Skin epidermis (tissue), 12 donors: Measurements from ENCODE around the gene RELL1.

Source experiments
- H3K27ac ChIP-seq, 21 experiments: fragments of 200-600 bp; sonication (generic) in 11 of 21; one replicate each; pipeline ENCODE4 v1.5.0; 2020; ENCODE audit warnings: mild to moderate bottlenecking in 3 of 21, inconsistent platforms in 2 of 21, moderate library complexity in 2 of 21
- H3K4me3 ChIP-seq, 7 experiments: fragments of 200-600 bp; sonication (generic) in 2 of 7; one replicate each; pipeline ENCODE4 v1.5.0; 2020; ENCODE audit warnings: inconsistent platforms in 2 of 7, mild to moderate bottlenecking in 2 of 7, moderate library complexity in 1 of 7

The RELL1 gene

DNA sequence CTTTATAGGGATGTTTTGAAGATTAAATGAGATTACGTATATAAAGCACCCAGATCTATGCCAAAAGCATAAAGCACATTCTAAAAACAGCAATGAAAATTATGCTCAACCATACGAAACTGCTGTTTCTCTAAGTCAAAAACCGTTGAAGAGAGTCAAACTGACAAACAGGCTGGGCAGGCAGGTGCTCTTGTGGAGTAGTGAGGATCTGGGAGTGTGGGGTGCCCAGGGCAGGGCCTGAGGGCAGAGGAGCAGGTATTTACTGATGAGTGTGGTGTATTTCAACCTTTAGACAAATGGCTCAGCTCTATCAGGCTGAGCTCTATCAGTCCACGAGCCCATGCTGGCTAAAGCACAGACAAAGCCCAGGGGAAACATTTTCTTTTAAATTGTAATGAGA, 40.4 kb downstream of the RELL1 start:
- Histone ChIP-seq H3K4me3 (no peak overlapping the region), H3K27ac (peak overlapping the region in 1 of 21 experiments; percentile 44)

DNA sequence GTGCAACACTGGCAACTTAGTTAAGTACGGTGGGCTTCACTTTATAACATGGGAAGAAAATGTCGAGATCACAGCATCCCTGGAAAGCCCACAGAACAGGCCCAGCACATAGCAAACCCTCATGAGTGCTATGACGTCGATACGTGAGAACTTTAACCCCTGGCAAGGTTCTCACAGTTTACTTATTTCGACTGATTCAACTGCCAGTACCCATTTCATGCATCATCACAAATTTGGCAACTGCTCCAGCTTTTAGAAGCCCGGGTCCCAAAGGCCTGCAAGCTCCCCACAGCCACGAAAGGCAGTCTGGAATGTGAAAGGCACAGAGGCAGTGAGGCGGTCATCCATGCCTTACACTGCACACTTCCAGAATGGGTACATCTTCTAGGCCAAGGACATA, 41.2 kb downstream of the RELL1 start:
- Histone ChIP-seq H3K27ac (no peak overlapping the region), H3K4me3 (no peak overlapping the region)

DNA sequence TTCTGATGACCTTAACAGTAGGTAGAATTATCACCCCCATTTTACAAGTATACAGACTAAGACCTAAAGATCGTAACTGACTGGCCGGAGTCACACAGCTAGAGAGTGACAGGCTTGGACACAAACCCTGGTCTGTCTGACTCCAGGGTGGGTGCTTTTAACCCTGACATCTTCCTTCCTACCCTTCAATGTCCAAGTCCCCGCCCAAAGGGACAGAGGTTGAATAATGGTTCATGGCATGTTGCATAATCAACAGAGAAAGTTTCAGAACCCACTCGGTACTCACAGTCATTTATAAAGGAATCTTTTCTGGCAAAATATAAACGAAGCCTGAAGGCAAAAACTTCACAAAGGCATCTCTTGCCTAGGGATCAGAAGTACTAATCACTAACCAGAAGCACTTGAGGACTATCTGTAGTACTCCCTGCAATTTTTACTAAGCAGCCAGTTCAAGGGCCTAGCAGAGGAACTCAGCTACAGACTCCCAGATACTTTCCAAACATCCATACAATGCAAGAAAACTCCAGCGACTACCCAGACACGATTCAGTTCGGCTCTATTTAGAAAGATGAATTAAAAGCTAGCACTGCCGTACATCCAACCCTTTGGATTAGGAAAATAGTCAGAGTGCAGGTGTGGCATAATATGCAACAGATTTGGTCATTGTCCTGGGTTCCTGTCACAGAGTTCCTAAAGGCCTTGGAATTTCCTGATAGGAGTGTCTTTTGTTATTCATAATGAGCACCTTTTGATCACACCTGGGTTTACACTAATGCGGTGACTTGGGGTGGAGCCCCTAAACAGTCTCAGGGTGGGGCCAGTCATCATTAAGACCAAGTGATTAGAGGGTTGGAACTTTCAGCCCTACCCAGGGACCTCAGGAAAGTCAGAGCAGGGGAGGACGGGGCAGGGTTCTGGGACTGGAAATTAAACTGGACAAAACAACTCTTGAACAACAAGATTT, 44.0 kb downstream of the RELL1 start:
- peak overlapping the region in 1 of 21 experiments; percentile 21 for H3K27ac ChIP-seq
- H3K4me3 ChIP-seq, result no peak overlapping the region

DNA sequence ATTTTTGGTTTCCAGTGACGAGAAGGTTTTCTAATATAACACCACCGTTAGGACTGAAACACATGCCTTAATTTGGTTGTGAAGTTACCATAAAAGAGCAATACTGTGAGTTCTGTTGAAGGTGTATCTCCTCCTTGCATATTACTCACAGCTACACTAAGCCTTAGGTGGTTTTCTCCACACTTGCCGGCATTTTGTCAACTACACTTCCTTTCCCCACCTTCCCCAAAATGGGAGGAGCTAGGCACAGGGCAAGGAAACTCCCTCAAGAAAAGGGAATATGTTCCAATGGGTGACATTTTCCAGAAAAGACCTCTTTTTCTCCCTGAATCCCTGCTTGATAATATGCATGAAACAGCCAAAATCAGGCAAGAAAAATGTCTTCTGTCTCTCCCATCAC, 44.8 kb downstream of the RELL1 start:
- Histone ChIP-seq H3K27ac (no peak overlapping the region), H3K4me3 (no peak overlapping the region)

DNA sequence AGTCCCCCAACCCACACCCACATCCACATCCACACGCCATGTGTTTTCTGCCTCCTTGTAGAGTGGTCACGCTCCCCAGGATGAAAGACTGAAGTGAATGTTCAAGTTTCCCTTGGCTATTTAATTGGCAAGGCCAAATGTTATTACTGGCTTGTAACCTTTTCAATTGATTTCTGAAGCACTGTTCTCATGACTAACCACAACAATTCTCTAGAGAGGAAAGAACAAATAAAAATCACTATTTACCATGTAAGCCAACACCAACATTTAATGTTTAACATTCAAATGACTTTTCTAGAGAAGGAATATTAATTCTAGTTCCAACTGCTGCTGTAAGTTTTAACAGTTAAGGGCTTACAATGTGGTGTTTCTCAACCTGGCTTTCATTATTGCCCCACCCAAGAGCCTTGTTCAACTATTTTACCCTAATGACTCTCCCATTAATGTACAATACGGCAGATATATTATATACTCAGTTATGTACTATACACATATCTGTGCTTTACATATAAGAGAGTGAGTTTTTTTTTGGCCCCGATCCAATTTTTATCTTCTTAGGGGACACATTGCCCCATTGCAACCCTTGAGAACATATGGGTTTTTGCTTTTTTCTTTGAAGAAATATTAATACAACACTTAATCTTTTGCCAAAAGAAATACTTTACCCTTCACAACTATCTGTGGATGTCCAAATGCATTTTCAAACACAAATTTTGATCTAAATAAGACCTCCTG, 46.5 kb downstream of the RELL1 start:
- Histone ChIP-seq H3K4me3 (no peak overlapping the region), H3K27ac (no peak overlapping the region)

DNA sequence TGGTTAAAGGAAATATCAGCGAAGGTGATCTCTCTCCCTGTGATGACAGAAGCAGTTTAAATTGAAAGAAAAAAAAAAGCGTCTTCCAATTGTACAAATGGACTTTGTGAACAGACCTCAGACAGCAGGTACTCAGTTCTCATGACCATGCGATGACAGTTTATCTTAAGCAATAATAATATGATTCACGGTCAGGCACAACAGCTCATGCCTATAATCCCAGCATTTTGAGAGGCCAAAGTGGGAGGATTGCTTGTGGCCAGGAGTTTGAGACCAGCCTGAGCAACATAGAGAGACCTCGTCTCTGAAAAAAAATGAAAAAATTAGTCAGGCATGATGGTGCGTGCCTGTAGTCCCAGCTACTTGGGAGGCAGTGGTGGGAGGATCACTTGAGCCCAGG, 51.0 kb downstream of the RELL1 start:
- H3K27ac ChIP-seq, result no peak overlapping the region

DNA sequence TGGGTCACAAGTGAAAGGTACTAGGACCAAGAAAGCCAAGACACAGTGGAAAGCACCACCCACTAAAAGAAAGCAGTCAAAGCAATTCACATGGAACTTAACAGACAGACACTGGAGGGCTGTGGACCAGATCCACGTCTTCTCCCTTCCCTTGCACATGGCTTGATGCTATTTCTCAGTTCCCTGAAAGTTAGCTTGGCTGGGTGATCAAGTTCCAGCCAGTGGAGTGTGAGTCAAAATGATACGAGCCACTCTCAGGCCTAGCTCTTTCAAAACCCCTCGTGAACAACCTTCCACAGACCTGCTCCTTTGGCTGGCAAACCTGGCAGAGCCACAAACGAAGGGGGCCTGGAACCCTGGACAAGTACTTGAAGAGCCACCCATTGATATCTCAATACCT, 52.0 kb downstream of the RELL1 start:
- no peak overlapping the region for H3K4me3 ChIP-seq
- no peak overlapping the region for H3K27ac ChIP-seq

More for the DNA sequence above, 51.0 kb downstream of the RELL1 start:
- H3K4me3 ChIP-seq, result no peak overlapping the region

DNA sequence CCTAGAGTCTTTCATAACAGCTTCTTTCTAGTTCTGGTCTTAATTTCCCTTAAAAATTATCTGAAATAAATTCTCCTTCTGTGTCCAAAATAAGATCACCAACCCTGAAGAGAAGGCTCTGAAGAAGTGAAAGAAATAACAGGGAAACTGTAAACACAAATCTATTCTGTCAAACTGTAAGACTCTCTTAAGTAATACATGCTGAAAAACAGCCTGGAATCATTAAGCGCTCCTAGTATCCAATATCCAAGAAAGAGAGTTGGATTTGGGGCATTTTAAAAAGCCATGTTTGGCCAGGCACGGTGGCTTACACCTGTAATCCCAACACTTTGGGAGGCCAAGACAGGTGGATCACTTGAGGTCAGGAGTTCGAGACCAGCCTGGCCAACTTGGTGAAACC, 53.3 kb downstream of the RELL1 start:
- no peak overlapping the region for H3K4me3 ChIP-seq
- H3K27ac ChIP-seq, result peak overlapping the region in 3 of 21 experiments; percentile 11 to 57 (median 33)

DNA sequence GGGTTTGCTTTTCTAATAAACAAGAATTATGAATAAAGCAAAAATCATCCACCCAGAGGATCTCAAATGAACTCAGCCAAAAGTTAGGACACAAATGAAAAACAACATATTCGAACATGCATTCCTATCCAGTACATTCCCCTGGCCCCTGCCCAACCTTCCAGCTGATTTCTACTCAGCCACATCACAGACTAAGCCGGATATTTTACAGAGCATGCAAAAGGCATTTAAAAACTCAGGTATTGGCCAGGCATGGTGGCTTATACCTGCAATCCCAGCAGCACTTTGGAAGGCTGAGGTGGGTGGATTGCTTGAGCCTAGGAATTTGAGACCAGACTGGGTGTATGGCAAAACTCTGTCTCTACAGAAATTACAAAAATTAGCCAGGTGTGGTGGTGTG, 54.6 kb downstream of the RELL1 start:
- no peak overlapping the region for H3K4me3 ChIP-seq
- peak overlapping the region in 1 of 21 experiments; percentile 35 for H3K27ac ChIP-seq

DNA sequence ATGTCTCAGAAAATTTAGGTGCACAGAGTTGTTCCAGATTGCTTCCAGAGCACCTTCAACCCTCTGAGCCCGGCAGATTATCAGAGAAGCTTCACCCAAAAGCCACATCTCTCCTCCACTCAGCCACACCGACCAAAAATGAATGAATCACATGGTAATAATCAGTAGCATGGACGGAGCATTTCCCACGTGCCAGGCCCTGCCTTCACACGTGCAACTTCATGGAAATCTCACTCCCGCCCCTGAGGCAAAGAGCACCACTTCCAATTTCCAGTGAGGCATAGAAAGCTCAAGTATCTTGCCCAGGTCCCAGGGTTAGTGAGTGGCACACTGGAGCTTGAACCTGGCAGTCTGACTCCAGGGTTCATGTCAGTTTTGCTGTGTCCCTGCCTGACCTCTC, 56.5 kb downstream of the RELL1 start:
- no peak overlapping the region for H3K4me3 ChIP-seq
- no peak overlapping the region for H3K27ac ChIP-seq

DNA sequence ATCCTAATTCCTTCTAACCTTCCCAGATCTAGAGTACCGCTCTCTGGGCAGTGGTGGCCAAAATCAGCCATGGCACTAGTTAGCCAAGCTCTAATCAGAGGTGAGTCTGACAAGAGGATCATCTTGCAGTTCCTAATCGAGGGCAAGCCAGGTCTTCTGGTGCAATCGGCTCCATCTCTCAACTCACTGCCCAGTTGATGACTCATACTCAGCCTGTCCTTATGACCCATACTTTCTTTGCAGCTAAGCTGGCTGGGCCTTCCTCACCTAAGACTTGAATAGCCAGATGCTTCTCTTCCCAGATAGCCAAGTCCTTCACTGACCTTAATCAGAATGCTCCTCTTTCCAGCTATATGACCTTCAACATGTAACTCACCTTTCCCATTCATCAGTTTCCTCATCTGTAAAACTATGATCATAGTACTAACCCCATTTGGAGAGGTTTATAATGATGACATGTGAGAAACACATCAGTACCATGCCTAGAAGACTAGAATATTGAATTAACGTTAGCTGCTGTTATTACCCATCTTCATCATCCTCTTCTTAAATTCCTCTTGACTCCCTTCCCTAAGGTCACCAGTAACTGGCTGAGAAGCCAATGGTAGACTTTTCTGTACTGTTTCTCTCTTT, 57.1 kb downstream of the RELL1 start:
- no peak overlapping the region for H3K4me3 ChIP-seq
- peak overlapping the region in 1 of 21 experiments; percentile 26 for H3K27ac ChIP-seq

DNA sequence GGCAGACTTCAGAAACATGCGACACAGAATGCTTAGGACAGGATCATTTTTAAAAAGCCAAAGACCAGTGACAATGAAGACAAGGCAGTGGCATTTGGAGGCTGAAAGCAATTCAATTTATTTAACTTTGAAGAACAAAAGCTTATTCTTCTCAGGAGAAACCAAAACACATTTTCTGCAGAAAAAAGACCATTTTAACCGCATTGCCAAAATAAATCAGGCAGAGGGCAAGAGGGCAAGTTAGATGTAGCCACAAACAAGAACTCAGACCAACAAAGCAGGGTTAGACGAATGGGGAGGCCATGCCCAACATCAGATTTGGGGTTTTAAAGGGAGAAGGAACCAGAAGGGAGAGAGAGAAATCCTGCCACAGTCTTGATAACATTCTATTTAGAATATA, 58.9 kb downstream of the RELL1 start:
- no peak overlapping the region for H3K4me3 ChIP-seq
- H3K27ac ChIP-seq, result no peak overlapping the region

DNA sequence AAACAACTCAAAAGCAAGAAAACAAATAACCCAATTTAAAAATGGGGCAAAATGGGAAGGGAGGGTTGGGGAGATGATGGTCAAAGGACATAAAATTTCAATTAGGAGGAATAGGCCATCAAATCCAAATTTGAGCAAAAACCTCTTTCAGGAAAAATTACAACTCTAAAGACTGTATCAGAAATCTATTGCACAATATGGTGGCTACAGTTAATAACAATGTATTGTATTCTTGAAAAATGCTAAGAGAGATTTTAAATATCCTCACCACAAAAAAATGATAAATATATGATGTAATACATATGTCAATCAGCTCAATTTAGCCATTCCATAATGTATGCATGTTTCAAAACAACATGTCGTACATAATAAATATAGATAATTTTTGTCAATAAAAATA, 60.7 kb downstream of the RELL1 start:
- H3K4me3 ChIP-seq, result no peak overlapping the region
- H3K27ac ChIP-seq, result no peak overlapping the region

DNA sequence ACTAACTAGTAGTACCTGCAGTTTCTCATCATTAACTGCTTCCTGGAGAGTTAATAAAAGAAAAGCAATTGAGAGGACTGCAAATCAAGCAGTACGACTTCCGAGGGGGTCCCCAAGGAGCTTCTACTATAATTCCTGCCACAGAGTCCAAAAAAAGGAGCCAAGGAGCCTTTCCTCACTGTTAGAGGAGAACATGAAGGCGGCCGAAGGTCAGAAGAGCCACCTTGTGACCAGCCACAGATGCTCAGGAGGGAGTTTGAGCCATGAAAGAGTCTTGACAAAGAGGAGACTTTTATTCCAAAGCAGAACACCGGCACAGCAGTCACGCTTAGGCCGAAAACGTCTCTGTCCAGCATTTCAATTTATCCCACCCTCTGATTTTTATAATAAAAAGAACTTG, 62.2 kb downstream of the RELL1 start:
- H3K27ac ChIP-seq, result no peak overlapping the region

DNA sequence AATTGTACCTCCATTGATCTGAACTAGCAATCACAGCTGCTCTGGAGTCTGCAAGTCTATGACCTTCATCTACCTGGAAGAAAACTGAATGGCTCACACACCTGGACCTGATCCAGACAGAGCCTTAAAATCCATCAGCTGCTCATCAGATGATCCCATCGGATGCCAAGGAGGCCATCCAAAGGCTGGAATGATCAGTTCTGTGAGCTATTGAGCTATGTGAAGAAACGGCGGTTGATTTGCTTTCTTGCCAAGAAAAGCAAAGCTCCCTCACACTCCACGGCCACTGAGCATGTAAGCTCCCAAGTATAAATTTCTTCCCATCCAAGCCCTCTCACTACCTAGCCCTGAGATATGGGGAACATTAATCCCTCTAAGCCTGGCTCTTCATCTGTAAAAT, 63.1 kb downstream of the RELL1 start:
- no peak overlapping the region for H3K4me3 ChIP-seq
- H3K27ac ChIP-seq, result no peak overlapping the region

More for the DNA sequence above, 62.2 kb downstream of the RELL1 start:
- no peak overlapping the region for H3K4me3 ChIP-seq

DNA sequence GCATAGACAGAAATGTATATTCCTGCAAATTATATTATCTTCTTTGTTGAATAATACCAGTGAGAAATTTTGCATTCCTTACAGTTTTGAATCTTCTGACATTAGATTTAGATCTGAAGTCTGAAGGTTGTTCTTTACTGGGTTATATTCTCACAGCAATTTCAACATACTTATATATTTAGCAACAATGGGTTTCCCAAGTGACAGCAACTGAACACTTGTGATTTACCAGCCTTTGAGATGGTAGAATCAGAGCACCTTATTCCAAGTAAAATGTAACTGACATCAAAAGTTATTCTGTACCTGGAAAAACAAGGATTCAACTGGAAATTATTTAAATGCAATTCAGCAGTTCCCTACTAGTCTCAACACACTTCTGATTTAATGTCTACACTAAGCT, 66.0 kb downstream of the RELL1 start:
- no peak overlapping the region for H3K4me3 ChIP-seq
- H3K27ac ChIP-seq, result no peak overlapping the region

DNA sequence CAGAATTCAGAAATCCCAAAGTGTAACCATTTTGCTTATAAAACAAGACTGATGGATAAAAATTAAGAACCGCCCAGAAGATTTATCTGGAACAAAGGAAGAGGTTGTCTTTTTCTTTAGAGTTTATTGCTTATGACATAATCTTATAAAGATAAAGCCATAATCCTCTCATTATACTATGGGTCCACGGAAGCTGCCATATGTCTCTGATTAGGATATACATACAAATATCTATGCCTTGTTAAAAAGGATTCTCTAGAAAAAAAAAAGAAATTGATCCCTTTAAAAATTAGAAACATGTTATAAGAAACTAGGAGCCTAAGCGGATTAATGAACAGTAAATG, 70.5 kb downstream of the RELL1 start:
- Histone ChIP-seq H3K4me3 (no peak overlapping the region), H3K27ac (no peak overlapping the region)

DNA sequence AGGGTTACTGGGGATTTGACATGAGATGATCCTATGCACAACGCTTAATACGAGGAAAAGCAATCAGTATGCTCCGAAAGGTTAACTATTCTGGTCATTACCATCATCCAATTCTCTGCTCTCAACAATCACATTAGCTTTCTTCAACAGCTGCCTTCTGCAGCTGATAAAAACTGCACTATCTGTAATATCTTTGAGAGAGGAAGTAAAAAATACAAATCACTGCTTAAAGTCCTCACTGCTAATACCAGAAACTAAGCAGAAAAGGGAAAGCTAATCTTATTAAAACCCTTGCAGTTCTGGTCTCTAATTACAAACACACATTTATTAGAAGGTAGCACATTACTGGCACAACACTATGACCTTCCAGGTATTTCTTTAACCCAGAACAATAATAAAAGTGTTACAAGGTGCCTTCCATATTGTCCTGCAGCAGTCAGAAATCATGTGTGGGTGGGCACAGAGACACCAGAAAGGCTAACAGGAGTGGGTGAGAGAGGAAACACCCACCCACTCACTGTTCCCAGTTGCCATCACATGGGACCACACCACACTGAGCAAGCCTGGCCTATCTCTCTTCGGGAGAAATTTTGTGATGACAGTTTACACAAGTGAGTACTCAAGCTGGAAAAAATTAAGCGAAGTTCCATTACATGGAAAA, 71.0 kb downstream of the RELL1 start:
- Histone ChIP-seq H3K27ac (no peak overlapping the region), H3K4me3 (no peak overlapping the region)

DNA sequence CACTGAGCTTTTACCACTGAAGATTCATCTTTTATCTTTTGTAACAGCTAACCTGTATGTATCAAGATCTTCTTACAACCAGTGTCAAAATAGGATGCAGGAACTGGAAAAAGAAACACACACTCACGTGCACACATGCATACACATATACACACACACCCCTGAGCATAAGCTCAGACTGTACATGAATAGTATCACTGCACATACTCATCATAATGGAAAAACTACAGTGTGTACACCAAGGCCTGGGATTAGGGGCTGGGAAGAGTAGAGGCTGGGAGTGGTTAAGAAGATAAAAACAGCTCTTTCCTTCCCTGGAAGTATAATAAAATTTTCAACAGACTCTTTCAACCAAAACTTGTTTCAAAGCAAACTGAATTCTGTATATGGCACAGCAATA, 73.4 kb downstream of the RELL1 start:
- no peak overlapping the region for H3K4me3 ChIP-seq
- H3K27ac ChIP-seq, result no peak overlapping the region

DNA sequence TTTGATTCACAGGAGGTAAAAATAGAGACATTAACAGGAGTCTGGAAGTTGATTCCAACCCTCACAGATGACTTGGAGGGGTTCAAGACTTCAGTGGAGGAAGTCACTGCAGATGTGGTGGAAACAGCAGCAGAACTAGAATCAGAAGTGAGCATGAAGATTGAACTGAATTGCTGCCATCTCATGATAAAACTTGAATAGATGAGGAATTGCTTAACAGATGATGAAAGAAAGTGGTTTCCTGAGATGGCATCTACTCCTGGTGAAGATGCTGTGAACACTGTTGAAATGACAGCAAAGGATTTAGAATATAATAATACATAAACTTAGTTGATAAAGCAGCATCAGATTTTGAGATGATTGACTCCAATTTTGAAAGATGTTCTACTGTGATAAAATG, 76.5 kb downstream of the RELL1 start:
- no peak overlapping the region for H3K27ac ChIP-seq
- H3K4me3 ChIP-seq, result no peak overlapping the region
